Effector CD4-positive, alpha-beta T cell (primary cell): ENCODE results near the gene DAZAP1.
A peak's percentile ranks its signal among the peaks of the same experiment; 100 is the strongest.

Source experiments
- DNase-seq: peaks from one replicate; pipeline ENCODE4 v3.0.0-alpha.2; 2020
- total RNA-seq: gene quantifications from one replicate; lab custom pipeline; 2026; lab: John Stamatoyannopoulos, UW

The DAZAP1 gene
- 135 reads per million, percentile 87 among the genes with 10 or more reads in this experiment for total RNA-seq

DNA sequence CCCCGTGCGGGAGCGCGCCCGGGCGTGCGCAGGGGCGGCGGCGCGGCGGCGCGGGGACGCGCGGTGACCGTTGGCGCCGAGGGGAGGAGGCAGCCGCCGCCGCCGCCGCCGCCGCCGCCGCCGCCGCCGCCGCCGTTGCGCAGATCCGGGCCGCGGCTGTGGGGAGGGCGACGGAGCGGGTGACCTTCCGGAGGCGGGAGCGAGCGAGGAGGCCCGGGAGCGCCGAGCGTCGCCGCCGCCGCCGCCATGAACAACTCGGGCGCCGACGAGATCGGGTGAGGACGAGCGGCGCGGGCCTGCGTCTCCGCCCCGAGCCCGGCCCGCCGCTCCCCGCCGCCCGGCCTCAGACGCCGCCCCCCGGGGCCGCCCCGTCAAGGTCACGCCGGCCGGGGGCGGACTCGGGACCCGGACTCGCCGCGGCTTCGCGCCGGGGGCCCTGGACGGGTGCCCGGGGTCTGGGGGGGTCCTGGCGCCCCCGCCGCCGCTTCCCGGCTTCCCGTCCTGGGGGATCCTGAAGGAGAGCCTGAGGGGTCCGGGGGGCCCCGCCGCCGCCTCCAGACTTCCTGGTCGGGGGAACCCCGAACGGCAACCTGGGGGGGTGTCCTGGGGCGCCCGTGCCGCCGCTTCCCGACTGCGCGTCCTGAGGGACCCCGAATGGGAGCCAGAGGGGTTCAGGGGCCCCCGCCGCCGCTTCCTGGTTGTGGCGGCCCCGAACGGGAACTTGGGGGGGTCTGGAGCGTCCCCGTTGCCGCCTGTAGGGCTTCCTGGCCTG is at the start of gene DAZAP1:
TSS of gene DAZAP1 (plus strand) at position 59 of the 772 bp plus-strand sequence. CDS start at position 247, 188 bp downstream.
- peak; percentile 36 for DNase-seq

DNA sequence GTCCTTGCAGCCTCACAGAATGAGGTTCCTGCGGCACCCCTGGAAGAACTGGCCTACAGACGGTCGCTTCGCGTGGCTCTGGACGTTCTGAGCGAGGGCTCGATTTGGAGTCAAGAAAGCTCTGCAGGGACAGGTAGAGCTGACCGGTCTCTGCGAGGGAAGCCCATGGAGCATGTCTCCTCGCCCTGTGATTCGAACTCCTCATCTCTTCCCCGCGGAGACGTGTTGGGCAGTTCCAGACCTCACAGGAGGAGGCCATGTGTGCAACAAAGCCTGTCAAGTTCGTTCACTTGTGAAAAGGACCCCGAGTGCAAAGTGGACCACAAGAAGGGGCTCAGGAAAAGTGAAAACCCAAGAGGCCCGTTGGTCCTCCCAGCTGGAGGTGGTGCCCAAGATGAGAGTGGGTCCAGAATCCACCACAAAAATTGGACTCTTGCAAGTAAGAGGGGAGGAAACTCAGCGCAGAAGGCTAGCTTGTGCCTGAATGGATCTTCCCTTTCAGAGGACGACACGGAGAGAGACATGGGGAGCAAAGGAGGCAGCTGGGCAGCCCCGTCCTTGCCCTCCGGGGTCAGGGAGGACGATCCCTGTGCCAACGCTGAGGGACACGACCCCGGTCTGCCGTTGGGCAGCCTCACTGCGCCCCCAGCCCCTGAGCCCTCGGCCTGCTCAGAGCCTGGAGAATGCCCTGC is 47.1 kb upstream of the DAZAP1 start:
- DNase-seq: no peak

DNA sequence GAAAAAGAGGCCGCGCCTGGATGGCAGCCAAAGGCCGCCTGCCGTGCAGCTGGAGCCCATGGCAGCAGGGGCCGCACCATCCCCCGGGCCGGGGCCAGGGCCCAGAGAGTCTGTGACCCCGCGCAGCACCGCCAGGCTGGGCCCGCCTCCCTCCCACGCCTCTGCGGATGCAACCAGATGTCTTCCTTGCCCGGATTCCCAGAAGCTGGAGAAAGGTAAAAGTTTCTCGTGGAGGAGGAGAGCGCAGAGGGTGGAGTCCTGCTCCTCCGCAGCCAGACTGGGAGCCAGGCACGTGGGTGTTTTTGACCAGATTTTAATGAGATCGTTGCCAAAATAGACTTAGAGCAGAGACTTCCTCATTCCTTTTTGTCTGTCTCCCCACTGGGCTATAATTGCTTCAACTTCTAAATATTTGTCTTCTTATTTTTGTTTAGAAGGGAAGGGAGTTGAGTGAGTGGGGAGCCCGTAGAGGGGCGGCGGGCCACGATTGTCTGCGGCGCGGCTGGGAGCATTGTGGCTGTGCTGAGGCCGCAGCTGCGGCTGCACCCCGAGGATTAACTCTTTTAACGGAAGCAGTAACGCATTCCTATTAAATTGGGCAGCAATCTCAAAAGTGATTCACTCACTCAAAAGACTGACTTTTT is 46.4 kb upstream of the DAZAP1 start:
- DNase-seq: no peak

DNA sequence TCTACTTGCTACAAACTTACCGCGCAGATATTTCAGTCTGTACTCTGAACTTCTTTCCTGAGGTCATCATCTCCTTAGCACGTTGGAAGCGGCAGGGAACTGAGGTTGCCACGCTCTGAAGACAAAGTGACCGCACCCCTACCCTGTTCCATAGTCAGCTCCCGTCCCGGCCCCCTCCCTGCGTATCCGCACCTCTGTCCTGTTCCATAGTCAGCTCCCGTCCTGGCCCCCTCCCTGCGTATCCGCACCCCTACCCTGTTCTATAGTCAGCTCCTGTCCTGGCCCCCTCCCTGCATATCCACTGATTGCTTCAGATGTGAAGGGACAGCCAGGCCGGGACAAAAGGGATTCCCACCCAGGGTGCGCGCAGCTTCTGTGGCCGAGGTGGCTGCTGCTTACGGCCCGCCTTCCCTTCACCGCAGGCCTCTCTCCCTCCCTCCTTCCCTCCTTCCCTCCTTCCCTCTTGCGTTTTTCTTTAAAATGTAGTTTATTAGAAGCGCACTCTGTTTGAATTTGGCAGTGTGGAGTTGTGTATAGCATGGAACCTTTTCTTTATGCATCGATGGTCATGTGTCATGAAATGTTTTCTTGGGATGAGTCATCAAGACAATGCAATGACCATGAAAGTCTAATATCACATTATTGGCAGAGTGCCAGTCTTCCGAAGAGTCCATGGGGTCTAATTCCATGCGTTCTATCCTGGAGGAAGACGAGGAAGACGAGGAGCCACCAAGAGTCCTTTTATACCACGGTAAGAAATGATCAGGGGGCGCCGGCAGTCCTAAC is 45.6 kb upstream of the DAZAP1 start:
- DNase-seq: no peak

DNA sequence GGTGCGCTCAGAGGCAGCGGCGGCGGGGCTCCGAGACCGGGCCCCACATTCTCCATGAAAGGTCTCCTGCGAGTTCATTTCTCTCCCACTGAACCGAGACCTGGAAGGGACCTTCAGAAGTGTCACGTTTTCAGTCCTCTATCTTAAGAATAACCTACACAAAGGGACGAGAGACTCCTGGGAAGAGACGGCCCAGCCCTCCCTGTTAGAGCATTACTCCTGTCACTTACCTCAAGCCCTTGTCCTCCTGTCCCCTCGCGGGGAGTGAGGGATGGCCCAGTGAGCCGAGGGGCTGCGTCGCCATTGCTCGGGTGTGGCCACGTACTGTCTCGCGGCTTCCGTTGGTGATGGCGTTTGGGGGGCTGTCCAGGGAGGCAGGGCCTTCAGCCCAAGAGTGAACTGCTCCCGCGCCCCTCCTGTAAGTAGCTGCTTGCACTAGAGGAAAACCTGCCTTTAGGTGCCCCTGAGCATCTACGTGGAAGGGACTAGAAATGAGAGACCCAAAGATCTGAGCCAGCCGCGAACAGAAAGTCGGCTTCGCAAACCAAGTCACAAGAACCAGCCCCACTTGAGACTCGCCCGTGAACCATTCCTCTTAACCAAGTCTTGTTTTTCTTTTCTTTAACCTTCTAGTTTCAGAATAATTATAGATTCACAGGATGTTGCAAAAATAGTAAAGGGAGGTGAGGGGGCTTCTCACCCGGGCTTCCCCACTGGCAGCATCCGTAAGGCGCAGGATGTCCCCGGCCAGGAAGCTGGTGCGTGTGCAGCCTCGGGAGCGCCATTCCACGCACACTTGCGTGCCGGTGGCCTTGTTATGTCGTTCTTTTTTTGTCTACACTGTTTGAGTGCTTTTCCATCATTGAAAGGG is 44.8 kb upstream of the DAZAP1 start:
- DNase-seq: no peak

DNA sequence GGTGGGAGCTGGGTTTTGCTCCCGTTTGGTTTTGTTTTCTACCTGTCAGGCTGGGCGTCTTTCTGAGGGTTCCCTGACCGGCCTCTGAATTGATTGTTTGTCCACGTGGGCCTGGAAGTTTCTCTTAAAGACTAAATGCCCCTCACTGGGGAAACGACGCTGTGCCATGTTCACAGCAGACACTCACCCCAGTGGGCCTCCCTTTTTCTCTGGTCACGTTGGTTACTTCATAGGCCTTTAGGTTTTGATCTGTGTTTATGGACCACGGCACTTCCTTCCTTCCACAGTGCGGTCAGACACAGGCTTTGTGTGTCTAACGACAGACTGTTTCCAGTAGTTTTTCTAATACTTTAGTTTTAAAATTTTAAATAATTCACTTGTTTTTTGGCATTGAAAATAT is 43.8 kb upstream of the DAZAP1 start:
- no peak for DNase-seq

DNA sequence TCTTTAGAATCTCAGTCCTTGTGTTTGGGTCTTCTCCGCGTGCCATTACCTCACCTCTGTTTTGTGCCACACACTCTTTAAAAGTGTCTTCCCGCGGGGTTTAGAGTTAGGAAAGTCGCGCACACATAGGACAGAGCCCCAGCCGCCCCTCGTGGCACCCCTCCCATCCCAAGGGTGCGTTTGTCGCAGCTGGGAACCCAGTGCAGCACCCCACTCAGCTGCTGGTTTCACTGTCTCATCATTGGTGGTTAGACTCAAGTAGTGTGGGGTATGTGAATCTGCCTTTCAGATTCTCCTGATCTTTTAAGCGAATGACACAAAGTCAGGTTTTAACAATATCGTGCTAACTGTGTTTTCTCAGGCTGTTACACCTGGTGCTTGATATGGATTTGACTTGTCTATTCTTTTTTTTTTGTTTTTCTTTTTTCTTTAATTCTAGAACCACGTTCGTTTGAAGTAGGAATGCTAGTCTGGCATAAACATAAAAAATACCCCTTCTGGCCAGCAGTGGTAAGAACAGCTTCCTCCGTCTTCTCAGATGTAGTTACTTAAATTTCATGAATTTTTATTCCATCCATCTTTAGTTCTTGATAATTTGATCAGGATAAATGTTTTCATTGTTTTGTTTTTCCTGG is 43.2 kb upstream of the DAZAP1 start:
- no peak for DNase-seq

DNA sequence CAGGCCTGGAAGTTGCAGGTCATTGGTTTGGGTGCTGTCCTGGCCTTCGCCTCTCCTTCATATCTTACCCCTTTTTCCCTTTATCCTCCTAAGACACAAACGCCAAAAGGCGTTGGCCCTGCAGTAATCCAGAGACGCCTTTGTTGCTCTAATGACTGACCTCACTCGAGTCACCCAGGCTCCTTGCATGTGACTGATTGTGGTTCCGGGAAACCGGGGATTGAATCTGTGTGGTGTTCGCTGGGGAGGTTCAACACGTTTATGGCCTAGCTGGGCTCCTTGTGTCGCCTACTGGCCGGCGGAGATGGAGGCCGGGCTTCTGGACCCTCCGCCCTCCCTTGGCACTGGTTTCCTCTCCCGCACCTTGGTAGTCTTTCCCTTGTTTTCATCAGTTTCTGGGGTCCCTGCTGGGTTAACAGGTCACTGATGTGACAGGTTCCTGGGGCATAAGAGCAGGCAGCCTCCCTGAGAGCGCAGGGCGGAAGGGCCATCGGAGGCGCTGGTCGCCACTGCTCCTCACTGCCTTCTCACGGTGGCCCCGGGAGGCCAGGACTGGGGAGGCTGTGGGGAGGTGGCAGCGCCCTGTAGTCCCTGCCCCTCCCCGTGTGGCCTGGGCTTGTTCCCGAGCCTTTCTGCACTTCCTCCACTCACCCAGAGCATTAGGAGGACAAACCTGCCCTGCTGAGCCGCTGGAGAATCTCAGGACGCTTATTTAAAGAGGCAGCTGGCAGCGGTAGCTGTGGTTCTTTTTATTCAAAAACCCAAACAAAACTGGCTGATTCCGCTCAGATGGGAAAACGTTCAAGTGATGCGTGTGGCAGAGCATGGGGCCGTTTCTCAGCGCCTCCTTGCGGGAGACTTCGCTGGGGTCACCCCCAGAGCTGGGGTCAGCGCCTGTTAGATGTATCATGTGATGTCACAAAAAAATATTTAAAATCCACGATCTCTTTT is 41.8 kb upstream of the DAZAP1 start:
- DNase-seq: no peak

DNA sequence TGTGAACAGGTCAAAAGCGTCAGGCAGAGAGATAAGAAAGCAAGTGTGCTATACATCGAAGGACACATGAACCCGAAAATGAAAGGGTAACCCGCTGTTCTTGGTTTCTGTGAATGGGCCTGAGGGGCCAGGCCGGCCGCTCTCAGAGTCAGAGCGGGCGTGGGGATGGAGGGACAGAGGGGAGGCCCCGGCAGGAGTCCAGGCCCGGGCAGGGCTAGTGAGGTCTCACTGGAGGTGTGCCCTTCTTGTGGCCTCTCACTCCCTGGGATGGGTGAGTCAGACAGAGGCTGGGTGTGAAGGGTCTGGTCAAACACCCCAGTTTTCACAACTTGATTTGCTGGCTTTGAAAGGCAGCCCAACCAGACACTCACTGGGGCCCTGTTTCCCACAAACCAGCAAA is 41.1 kb upstream of the DAZAP1 start:
- no peak for DNase-seq

DNA sequence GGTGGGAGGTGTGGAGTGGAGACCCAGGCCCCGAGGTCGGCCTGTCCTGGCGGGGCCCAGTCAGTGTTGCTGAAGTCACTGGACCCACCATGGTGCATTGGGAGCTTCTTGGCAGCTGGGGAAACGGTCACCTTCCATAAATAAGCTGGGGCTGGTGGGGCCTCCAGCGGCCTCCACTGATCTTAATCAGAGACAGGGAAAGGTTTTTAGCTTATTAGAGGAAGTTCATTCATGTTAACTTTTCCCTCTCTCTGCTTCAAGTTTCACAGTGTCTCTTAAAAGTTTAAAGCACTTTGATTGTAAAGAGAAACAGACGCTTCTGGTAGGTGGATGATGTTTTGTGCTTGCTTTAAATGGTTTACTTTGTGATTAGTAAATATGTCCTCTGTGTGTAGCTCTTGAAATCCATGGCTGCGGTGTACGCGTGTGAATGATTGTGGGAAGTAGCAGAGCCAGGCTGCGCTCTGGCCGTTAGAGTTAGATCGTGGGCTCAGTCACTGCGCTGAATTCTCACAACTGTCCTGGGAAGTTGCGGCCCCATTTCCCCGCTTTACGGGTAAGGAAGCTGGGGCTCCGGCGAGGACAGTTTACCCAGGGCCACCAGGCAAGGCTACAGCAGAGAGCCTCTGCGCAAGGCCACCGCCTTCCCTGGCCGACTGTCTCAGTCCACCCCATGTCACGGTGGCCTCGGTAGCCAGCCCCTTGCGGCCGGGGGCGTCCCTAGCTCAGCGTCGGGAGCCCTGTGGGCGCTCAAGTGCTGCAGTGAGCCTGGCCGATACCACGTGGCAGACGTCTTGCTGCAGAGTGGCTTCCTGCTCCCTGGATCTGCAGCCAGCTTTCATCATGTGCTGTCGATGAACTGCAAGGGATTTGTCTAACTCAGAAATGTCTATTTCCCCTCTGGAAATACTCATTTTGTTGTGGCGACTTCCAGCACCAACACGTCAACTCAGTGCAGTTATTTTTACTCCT is 40.2 kb upstream of the DAZAP1 start:
- DNase-seq: no peak

DNA sequence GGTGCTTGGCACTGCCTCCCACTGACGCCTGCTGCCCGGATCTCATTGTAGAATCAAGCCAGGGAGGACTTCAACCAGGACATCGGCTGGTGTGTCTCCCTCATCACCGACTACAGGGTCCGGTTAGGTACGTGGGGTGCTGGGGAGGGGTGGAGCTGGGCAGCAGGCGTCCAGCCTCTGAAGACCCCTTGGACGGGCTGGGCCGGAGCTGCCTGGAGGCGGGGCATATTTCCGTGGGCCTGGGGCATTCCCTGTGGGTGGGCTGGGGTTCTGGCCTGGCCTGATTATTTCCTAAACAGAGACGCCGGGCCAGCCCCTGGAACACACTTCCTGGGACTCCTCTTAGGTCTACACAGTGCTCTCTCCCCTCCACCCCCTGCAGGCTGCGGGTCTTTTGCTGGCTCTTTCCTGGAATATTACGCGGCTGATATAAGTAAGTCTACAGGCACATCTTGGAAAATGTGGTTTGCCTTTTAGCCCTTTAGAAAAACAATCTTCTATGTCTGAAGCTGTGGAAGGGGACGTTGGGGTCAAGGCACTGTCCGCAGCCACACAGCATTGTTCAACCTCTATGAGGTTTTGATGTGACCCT is 38.1 kb upstream of the DAZAP1 start:
- DNase-seq: no peak

DNA sequence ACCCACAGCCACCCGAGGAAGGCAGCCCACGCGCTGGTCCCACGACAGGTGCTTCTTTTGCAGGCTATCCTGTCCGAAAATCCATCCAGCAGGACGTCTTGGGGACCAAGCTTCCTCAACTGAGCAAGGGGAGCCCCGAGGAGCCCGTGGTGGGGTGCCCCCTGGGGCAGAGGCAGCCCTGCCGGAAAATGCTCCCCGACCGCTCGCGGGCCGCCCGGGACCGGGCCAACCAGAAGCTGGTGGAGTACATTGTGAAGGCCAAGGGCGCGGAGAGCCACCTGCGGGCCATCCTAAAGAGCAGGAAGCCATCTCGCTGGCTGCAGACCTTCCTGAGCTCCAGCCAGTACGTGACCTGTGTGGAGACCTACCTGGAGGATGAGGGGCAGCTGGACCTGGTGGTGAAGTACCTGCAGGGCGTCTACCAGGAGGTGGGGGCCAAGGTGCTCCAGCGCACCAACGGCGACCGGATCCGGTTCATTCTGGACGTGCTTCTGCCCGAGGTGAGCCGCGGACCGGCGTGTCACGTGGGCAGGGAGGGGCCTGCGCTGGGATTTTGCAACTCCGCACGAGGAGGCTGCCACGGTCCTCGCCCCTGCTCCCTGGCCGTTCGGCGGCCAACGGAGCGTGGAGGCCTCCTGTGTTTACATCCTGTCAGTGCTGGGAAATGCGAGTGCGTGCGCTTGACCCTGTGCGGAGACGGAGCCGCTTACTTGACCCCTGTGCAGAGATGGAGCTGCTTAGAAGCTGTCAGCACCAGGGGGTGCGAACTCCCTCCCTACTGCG is 36.6 kb upstream of the DAZAP1 start:
- no peak for DNase-seq

DNA sequence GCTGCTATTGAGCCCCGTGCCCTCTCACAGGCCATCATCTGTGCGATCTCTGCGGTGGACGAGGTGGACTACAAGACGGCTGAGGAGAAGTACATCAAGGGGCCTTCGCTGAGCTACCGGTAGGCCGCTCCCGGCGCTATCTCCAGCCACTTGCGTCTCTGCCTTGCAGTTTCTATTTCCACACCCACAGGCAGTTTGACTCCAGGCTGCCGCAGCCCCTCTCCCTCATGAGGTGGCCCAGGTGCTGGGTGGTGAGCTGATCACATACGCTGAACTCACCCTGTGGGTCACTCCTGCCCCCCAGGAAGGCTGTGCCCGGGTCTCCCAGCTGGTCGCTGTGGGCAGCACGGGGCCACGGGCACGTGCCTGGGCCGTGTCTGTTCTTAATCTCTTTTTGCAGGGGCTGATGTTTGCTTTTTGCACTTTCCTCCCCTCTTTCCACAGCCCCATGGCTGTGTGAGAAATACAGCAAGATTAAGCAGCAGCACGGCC is 34.3 kb upstream of the DAZAP1 start:
- DNase-seq: no peak

DNA sequence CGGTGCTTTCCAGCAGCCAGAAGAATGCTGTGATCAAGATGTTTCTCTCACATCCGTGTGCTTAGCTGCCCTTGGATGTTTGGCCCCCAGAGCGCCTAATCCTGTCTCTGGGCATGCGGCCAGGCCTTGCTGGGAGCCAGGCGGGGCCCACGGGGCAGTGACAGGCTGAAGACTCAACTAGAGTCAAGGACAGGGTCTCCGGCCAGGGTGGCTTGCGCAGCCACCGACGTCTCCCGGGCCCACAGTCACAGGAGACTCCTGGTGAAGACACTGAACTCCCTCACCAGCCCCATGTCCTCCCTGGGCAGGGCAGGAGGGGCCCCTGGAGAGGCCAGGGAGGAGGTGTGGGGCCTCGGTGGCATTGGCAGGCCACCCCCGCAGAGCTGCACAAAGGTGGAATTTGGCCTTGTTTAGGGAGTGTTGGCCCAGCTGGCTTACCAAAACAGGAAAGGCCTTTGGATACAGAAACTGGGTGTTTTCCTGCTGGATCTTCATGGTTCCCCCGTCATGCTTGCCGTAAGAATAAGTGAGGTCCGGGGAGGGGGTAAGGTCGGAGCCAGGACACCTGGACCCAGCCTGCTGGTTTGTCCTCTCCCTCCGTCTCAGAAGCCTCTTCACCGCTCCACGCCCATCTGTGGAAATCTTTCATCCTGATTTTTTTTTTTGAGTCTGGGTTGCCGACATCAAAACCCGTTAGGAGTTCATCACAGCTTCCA is 33.7 kb upstream of the DAZAP1 start:
- DNase-seq: no peak

DNA sequence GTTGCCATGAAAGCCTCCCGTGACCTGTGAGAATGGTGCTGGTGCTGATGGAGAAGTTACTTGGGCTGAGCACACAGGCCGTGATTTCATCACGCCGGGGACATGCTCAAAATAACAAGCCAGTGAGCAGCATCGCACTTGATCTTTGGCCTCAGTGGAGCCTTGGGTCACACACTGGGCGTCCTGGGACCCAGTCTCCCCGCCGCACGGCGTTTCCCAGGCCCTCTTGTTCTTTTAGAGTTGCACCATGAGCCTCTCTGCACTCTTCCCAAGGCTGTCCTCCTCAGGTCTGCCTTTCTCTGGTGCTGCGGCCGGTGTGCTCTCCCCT is 33.2 kb upstream of the DAZAP1 start:
- DNase-seq: no peak

DNA sequence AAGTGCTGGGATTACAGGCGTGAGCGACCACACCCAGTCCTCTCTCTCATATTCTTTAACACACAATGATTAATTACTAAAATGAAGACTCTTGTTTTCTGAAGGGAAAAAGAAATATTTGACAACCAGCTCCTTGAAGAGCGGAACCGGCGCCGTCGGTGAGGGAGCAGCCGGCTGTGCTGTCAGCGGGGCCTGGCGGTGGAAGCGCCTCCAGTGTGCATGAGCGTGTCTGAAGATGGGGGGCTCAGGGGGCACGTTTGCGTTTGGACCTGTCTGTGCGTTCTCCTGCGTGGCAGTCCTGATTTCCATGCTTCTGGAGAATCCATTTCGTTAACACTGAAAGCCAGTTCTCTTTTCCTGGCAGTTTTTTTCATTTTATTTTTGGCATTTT is 31.0 kb upstream of the DAZAP1 start:
- DNase-seq: no peak
